Neural progenitor cell (in vitro differentiated cells): ENCODE results near the gene DMKN. TPM values are rescaled to one million over a fixed set of nuclear protein-coding genes. Genes with fewer than 3 reads are reported as not detected.

ENCODE experiments used
- DNase-seq: peaks from one replicate; pipeline ENCODE4 v3.0.0-alpha.2; 2016; ENCODE audit warnings: low spot score
- H2AFZ ChIP-seq: fragments of 200-600 bp; sonication (generic); replicated peaks from 2 replicates; pipeline ENCODE4 v1.6.1; 2016; ENCODE audit warnings: antibody characterized with exemption
- H3F3A ChIP-seq: fragments of 200-600 bp; sonication (generic); 2 replicates; pipeline ENCODE4 v1.6.1; 2016; ENCODE audit warnings: antibody characterized with exemption, low read depth
- H3K27ac ChIP-seq: fragments of 200-600 bp; sonication (generic); 2 replicates; pipeline ENCODE4 v1.5.1; 2016; ENCODE audit warnings: mild to moderate bottlenecking
- H3K27me3 ChIP-seq: fragments of 200-600 bp; sonication (generic); 2 replicates; pipeline ENCODE4 v1.6.1; 2016; ENCODE audit warnings: mild to moderate bottlenecking, moderate library complexity
- H3K36me3 ChIP-seq: fragments of 200-600 bp; sonication (generic); 2 replicates; pipeline ENCODE4 v1.5.1; 2016
- H3K4me1 ChIP-seq: fragments of 200-600 bp; sonication (generic); 2 replicates; pipeline ENCODE4 v1.6.1; 2016; ENCODE audit warnings: mixed run types
- H3K4me2 ChIP-seq: fragments of 200-600 bp; sonication (generic); 2 replicates; pipeline ENCODE4 v1.6.1; 2016
- H3K4me3 ChIP-seq: fragments of 200-600 bp; sonication (generic); 2 replicates; pipeline ENCODE4 v1.5.1; 2016
- H3K79me2 ChIP-seq: fragments of 200-600 bp; sonication (generic); 2 replicates; pipeline ENCODE4 v1.6.1; 2016; ENCODE audit warnings: low read depth
- H3K9ac ChIP-seq: fragments of 200-600 bp; sonication (generic); 2 replicates; pipeline ENCODE4 v1.6.1; 2016
- H3K9me3 ChIP-seq: fragments of 200-600 bp; sonication (generic); 2 replicates; pipeline ENCODE4 v1.5.1; 2016; ENCODE audit warnings: low read depth
- H4K20me1 ChIP-seq: fragments of 200-600 bp; sonication (generic); 2 replicates; pipeline ENCODE4 v1.6.1; 2016; ENCODE audit warnings: low read depth
- H3K27ac Mint-ChIP-seq: 3 replicates; pipeline ENCODE4 v1.8.0; 2021; ENCODE audit warnings: mixed read lengths
- H3K27me3 Mint-ChIP-seq: 2 replicates; pipeline ENCODE4 v1.8.0; 2022; ENCODE audit warnings: low read depth, mild to moderate bottlenecking, inconsistent platforms, moderate library complexity, mixed read lengths; ENCODE audit not compliant: insufficient read depth
- H3K36me3 Mint-ChIP-seq: 3 replicates; pipeline ENCODE4 v1.8.0; 2021; ENCODE audit warnings: mixed read lengths
- H3K4me1 Mint-ChIP-seq: 3 replicates; pipeline ENCODE4 v1.8.0; 2021; ENCODE audit warnings: mixed read lengths
- H3K4me3 Mint-ChIP-seq: 3 replicates; pipeline ENCODE4 v1.8.0; 2021; ENCODE audit warnings: mild to moderate bottlenecking, moderate library complexity, mixed read lengths
- H3K9me3 Mint-ChIP-seq: 3 replicates; pipeline ENCODE4 v1.8.0; 2020; ENCODE audit warnings: mixed read lengths
- EZH2 ChIP-seq: fragments of 200-600 bp; sonication (generic); IDR thresholded peaks from 2 replicates; pipeline ENCODE4 v1.6.1; 2017; ENCODE audit warnings: antibody characterized with exemption, mild to moderate bottlenecking, moderate library complexity
- EZH2phosphoT487 ChIP-seq: fragments of 200-600 bp; sonication (generic); IDR thresholded peaks from 2 replicates; pipeline ENCODE4 v1.6.1; 2017; ENCODE audit warnings: antibody characterized with exemption
- total RNA-seq: library from RNA; depleted of rRNA; stranded (reverse); fragments of >200 nt; gene quantifications from 2 replicates; pipeline ENCODE4 v1.2.3, GENCODE V29; 2015; ENCODE audit warnings: low replicate concordance
- TF ChIP-seq, protein P1 (sequence below): fragments of 200-600 bp; sonication (generic); IDR thresholded peaks from 2 replicates; pipeline ENCODE4 v1.5.1; 2017; ENCODE audit warnings: antibody characterized with exemption, mild to moderate bottlenecking

Gene DMKN
- total RNA-seq, 1 donor from 2014 or later = 175 TPM

DNA sequence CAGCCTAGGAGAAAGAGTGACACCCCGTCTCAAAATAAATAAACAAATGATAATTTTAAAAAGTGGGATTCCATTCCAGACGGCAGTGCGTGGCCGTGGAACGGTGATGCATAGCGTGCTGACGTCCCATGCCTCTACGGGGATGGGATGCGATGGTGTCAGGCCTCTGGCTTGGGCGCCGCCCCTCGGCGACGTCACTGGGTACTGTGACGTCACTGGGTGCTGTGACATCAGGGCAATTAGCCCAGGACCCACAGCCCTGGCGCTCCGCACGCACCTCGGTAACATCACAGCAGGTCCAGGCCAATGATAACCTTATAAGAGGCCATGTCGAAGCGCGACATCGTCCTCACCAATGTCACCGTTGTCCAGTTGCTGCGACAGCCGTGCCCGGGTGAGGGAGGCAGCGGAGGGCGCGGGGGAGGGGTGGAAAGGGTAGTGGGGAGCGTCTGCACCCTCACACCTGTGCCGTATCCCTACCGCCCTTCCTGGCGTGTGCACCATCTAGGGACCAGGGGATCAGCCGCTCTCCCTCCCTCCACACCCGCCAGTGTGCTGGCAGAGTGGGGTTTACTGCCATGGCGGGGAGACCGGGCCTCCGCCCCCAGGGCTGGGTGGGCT is 19.9 kb upstream of the DMKN start, which contains the start of gene GAPDHS:
Gene GAPDHS (plus strand): TSS at position 256 of the 621 bp plus-strand sequence. CDS start 72 bp downstream, at position 328.
- H3K4me1 Mint-ChIP-seq = no peaks in the 10 kb centered on the region
- H3K27me3 Mint-ChIP-seq = peaks cover 3% of the 10 kb centered on the region
- Histone ChIP-seq H3K9me3 (no peaks in the 10 kb centered on the region), H4K20me1 (peaks cover 4% of the 10 kb centered on the region), H3K4me3 (no peak within 1 kb of the TSS), H3K4me1 (peaks cover 7% of the 10 kb centered on the region), H3K27ac (no peak within 1 kb of the TSS), H2AFZ (no peak within 1 kb of the TSS), H3K9ac (no peak within 1 kb of the TSS), H3K4me2 (no peak within 1 kb of the TSS), H3K27me3 (no peaks in the 10 kb centered on the region), H3K36me3 (no peaks in the 10 kb centered on the region), H3F3A (peaks cover 8% of the 10 kb centered on the region), H3K79me2 (no peaks in the 10 kb centered on the region)
- no peaks in the 10 kb centered on the region for H3K36me3 Mint-ChIP-seq
- TF ChIP-seq, protein P1, sequence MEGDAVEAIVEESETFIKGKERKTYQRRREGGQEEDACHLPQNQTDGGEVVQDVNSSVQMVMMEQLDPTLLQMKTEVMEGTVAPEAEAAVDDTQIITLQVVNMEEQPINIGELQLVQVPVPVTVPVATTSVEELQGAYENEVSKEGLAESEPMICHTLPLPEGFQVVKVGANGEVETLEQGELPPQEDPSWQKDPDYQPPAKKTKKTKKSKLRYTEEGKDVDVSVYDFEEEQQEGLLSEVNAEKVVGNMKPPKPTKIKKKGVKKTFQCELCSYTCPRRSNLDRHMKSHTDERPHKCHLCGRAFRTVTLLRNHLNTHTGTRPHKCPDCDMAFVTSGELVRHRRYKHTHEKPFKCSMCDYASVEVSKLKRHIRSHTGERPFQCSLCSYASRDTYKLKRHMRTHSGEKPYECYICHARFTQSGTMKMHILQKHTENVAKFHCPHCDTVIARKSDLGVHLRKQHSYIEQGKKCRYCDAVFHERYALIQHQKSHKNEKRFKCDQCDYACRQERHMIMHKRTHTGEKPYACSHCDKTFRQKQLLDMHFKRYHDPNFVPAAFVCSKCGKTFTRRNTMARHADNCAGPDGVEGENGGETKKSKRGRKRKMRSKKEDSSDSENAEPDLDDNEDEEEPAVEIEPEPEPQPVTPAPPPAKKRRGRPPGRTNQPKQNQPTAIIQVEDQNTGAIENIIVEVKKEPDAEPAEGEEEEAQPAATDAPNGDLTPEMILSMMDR = no peak
- TF ChIP-seq EZH2 (no peak), EZH2phosphoT487 (no peak)
- H3K4me3 Mint-ChIP-seq = no peak within 1 kb of the TSS
- H3K9me3 Mint-ChIP-seq = no peaks in the 10 kb centered on the region
- no peak for DNase-seq
- no peak within 1 kb of the TSS for H3K27ac Mint-ChIP-seq

DNA sequence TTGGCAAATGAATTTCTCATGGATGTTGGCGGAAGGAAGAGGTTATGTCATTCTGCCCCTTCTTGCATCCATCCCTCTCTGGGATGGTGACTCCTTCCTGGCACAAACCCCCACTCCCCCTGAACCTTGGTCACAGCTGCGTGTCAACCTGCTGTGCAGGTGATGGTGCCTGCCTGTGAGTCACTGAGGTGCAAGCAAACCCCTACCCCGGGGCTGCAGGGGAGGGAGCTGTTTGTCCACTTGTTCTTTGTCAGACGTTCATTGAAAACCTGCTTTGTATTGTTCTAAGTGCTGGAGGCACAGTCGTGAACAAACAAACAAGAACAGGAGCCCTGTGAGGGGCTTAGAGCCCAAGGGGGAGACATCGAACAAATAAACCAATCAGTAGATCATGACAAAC is 17.8 kb upstream of the DMKN start:
- Mint-ChIP-seq H3K9me3 (no peaks in the 10 kb centered on the region), H3K4me3 (no peak overlapping the region), H3K27ac (no peak overlapping the region), H3K27me3 (peaks cover 3% of the 10 kb centered on the region), H3K36me3 (no peaks in the 10 kb centered on the region), H3K4me1 (no peaks in the 10 kb centered on the region)
- DNase-seq = peak; percentile 43
- peak overlapping the region; percentile 7 for H3K9ac ChIP-seq
- H2AFZ ChIP-seq = no peak overlapping the region
- no peak overlapping the region for H3K4me2 ChIP-seq
- H3K36me3 ChIP-seq = no peaks in the 10 kb centered on the region
- no peak for TF ChIP-seq EZH2phosphoT487
- TF ChIP-seq, protein P1 = no peak
- TF ChIP-seq EZH2 = no peak
- H3K79me2 ChIP-seq = no peaks in the 10 kb centered on the region
- H4K20me1 ChIP-seq = peaks cover 4% of the 10 kb centered on the region
- H3K27me3 ChIP-seq = no peaks in the 10 kb centered on the region
- H3K9me3 ChIP-seq = no peaks in the 10 kb centered on the region
- H3K4me1 ChIP-seq = peaks cover 7% of the 10 kb centered on the region
- H3K27ac ChIP-seq = no peak overlapping the region
- peaks cover 8% of the 10 kb centered on the region for H3F3A ChIP-seq
- no peak overlapping the region for H3K4me3 ChIP-seq

DNA sequence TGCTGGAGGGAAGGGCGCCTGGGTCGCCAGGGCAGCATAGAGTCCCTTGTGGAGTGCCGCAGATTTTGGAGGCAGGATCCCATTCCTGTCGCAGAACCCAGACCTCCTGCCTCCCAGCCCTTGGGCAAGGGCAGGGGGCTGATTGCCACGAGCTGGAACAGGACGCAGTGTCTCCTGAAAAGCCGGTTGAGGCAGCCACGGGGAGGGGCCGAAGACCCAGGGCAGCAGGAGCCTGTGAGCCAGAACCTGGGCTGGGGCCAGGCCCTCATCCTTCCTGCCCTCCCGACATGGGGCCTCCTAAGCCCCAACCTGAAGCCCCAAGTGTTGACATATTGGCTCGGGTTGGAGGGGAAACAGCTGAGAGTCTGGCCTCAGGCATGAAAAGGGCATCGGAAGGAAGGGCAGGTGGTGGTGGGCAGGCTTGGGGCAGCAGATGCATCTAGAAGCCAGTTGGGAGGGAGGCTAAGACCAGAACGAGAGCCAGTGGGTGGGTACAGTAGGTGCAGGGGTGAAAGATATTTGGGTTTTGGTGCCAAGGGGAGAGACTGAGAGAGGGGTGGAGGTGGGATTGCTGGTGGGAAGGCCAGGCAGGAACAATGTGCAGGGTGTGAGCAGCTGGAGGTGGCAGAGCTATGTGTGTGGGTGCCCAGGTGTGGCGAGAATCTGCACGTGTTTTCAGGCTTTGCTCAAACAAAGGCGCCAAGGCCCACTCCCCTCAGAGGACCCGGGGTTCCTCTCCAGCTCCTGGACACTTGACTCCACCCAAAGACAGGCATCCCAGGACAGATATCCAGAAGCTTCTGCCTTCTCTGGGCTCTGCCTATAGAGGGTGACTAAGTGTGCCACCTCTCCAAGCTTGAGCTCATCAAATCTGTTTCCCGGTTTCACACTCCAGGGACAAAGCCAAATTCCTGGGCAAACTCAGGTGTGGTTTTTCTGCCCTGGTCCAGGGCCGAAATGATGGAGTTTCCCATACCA is 16.1 kb upstream of the DMKN start:
- Mint-ChIP-seq H3K27me3 (peaks cover 3% of the 10 kb centered on the region), H3K27ac (no peak overlapping the region), H3K9me3 (no peaks in the 10 kb centered on the region), H3K36me3 (no peaks in the 10 kb centered on the region), H3K4me1 (peaks cover 3% of the 10 kb centered on the region), H3K4me3 (peak overlapping the region; percentile 46)
- Histone ChIP-seq H3F3A (peaks cover 3% of the 10 kb centered on the region), H3K4me2 (no peak overlapping the region), H3K27me3 (no peaks in the 10 kb centered on the region), H2AFZ (no peak overlapping the region), H4K20me1 (no peaks in the 10 kb centered on the region), H3K36me3 (no peaks in the 10 kb centered on the region), H3K27ac (no peak overlapping the region), H3K79me2 (no peaks in the 10 kb centered on the region), H3K4me3 (no peak overlapping the region), H3K9ac (no peak overlapping the region), H3K4me1 (peaks cover 15% of the 10 kb centered on the region), H3K9me3 (no peaks in the 10 kb centered on the region)
- TF ChIP-seq, protein P1 = no peak
- TF ChIP-seq EZH2phosphoT487 (no peak), EZH2 (no peak)
- no peak for DNase-seq
